SW480 (cell line): ENCODE results near the gene NPIPB8.
"Not testable (repeated sequence)": the region's sequence is repeated elsewhere in the genome, so short reads cannot be mapped to it uniquely, and the experiment has no call there.

ENCODE experiments used
- DNase-seq: peaks from one replicate; pipeline ENCODE4 v3.0.0-alpha.2; 2016; ENCODE audit warnings: low spot score

NPIPB8 gene

DNA sequence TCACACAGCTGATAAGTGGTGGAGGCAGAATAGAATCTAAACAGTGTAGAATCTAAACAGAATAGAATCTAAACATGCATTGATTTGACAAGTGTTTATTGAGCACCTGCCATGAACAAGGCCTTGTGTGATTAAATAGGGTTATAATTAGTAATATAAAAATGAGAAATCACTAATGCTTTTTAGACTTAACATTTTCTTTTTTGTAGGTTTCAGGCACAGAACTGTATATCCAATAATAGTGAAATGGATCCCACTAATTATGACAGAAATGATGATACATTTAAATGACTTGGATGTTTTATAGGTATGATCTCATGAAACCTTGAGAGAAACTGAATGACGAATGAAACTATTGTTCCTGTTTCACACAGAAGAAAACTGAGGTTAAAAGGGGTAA lies at the start of gene NPIPB8:
Gene NPIPB8, plus strand, starts transcription at position 301 of the 400 bp plus-strand sequence. CDS start 296 bp downstream, outside the sequence.
- DNase-seq, result not testable (repeated sequence)

DNA sequence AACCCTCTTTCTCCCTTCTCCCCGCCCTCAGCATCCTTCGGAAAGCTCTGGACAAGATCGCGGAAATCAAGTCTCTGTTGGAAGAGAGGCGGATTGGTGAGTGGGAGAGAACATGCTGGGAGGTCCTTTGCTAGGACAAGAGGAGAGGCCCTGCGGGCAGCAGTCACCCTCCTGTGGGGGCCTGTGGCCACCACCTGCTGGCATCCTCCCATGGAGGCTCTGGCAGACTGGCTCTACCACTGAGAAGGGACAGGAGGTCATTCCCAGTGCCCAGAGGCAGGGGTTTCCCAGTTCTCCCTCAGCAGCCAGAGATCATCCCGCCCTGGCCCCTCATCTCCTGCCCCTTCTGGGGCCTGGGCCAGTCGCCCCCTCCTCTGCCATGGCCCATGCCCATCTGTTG lies 48.8 kb upstream of the NPIPB8 start:
- no peak for DNase-seq

DNA sequence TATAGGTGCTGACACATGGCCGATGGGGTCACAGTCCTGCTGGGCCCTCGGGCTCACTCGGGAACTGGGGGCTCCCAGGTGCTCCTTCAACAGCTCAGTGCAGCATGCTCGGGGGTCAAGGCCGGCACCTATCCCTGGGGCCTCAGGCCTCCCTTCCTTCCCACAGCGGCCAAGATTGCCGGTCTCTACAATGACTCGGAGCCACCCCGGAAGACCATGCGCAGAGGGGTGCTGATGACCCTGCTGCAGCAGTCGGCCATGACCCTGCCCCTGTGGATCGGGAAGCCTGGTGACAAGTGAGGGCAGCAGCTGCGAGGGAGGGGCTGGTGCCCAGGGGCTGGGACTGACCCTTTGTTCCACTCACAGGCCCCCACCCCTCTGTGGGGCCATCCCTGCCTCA lies 47.9 kb upstream of the NPIPB8 start:
- DNase-seq, result no peak

DNA sequence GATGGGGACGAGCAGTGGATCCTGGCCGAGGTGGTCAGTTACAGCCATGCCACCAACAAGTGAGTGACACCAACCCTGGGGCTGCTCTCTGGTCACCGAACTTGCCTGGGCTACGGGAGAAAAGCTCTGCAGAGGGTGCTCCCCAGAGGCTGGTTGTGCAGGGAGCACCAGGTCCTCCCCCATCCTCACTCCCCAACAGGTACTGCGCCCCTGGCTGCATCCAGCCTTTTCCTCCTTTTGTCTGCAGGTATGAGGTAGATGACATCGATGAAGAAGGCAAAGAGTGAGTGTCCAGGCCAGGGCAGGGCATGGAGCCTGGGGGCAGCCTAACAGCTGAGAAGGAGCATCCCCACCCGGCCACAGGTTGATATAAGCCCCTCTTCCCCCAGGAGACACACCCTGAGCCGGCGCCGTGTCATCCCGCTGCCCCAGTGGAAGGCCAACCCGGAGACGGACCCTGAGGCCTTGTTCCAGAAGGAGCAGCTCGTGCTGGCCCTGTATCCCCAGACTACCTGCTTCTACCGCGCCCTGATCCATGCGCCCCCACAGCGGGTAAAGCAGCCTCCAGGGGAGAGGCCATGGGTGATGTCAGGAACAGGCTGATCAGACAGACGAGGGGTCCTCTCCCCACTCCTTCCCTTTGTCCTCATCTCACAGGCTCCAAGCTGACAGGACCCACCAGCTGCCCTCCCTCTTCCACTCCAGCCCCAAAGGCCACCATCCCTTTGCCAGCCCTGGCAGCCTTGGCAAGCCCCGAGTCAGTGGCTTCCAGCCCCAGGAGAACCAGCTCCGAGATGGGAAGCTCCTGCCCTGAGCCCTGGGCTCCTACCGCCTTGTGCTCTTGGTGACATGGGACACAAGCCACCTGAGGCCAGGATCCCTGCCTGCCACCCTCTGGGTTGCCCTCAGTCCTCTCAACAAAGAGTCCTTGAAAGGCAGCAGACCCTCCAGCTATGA lies 47.2 kb upstream of the NPIPB8 start:
- no peak for DNase-seq

DNA sequence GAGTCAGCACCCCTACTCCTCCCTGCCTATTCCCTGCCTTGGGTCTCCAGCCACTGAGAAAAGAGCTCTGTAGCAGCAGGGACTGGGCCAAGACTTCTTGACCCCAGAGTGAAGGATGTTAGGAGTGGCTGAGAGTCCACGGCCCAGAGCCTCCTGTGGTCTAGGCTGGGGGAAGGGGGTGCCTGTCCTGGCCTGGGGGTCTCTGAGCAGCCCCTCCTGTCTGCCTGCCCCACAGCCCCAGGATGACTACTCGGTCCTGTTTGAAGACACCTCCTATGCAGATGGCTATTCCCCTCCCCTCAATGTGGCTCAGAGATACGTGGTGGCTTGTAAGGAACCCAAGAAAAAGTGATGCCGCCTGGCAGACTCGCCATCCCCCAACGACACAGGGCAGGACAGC lies 46.5 kb upstream of the NPIPB8 start:
- DNase-seq, result no peak

DNA sequence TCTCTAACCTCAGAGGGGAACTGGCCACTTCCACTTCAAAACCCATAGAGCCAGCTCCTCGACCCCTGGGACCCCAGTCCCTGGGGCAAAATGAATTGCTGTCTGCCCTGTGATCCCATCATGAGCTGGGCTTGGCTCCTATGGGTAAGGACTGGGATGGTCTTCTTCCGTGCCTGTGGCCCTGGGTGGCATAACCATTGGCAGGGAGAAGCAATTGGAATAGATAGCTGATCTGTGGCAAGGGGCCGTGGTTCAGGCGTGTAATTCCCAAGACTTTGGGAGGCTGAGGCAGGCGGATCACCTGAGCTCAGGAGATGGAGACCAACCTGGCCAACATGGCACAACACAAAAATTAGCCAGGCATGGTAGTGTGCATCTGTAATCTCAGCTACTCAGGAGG lies 45.4 kb upstream of the NPIPB8 start:
- no peak for DNase-seq

DNA sequence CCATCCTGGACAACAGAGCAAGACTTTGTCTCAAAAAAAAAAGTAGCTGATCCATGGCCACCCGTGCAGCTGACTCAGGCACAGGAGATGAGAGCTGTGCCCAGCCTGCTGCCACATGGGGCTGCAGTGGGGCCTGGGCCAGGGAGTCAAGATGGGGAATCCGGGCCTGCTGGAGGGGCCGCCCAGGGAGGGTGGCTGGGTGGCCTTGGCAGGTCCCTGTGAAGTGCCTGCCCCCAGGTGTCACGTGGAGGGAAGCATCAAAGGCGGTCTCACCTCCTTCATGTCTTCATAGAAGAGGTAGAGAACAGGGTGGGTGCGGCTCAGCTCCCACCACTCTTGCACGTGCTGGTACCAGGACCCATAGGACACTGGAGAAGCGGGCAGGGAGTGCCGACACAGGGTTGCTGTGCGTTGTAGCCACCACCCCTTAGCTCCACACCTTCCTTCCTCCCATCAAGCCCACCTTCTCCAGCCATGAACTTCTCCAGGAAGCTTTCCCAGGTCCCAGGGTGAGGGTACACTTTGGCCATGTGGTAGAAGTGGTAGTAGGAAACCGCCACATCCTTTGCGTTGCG lies 44.8 kb upstream of the NPIPB8 start:
- DNase-seq, result no peak

DNA sequence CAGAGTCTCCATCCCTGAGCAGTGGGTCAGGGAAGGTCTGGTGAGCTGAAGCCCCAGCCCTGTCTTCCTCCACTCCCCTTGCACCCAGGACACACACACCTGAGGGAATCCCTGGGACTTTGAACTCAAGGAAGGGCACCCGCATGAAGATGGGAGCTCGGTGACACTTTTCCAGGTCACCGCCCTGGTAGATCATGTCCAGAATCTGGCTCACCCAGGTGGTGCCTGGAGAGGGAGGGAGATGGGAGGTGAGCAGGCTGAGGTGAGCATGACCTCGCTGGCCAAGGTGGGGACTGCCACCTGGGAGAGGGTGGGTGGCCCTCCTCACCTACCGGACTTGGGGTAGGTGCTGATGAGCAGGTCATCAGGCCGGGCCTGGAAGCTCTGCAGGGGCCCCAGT lies 42.4 kb upstream of the NPIPB8 start:
- DNase-seq, result not testable (repeated sequence)

DNA sequence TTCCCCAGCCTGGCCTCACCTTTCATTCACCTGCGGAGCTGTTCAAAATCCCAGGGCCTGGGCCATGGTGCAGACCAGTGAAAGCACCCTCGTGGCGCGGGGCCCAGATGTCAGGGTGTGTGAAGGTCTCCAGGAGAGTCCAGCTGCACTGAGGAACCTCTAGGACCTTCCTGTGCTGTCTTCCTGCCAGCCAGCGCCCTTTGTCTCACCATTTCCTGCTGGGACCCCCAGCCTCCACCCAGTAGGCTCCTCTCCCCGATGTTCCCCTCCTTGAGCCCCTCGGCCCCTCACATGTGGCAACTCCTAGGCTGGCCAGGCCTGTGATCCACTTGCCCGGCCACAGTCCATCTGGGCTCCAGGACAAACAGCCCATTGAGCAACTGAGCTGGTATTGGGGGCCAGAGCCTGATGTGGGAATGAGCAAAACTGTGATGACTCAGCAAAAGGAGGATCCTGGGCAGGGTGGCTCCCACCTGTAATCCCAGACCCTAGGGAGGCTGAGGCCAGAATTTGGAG lies 41.7 kb upstream of the NPIPB8 start:
- DNase-seq, result no peak

DNA sequence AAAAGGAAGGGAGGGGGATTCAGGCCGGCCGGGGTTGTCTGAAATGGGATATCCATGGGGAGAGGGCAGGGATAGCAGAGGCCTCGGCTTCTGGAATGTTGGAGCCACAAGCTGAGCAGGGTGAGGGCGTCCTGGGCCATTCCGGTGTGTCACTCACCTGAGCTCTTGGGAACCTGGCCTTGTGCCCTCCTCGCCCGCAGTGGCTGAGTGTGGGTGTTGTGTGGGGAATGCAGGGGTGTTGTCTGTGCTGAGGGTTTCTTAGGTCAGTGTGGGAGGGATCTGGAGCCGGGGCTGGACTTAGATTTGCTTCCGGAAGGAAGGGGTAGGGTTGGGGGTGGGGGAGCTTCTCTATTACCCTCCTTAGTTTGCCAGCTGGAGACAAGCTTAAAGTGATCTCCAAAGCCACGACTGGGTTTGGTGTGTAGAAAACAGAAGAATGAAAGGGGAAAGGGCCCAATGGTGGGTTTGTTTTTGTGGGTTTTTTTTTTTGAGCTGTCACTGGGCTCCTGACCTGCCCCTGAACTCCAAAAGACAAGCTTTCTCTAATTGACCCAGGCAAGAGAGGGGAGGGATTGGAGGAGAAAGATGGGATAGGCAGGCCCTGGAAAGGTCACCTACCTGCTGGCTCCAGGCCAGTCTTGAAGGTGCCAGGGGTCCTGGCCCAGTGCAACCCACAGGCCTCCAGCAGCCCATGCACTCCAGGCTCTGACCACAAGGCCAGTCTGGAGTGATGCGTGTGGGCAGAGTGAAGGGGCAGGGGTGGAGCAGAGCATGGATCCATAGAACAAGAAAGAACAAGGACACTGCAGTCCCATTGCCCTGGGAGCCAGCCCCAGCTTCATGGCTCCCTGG lies 40.8 kb upstream of the NPIPB8 start, which contains the start of gene SULT1A2:
Gene SULT1A2, minus strand, starts transcription at position 211 of the 852 bp plus-strand sequence. CDS start 1,120 bp downstream, outside the sequence.
- peak; percentile 85 for DNase-seq

DNA sequence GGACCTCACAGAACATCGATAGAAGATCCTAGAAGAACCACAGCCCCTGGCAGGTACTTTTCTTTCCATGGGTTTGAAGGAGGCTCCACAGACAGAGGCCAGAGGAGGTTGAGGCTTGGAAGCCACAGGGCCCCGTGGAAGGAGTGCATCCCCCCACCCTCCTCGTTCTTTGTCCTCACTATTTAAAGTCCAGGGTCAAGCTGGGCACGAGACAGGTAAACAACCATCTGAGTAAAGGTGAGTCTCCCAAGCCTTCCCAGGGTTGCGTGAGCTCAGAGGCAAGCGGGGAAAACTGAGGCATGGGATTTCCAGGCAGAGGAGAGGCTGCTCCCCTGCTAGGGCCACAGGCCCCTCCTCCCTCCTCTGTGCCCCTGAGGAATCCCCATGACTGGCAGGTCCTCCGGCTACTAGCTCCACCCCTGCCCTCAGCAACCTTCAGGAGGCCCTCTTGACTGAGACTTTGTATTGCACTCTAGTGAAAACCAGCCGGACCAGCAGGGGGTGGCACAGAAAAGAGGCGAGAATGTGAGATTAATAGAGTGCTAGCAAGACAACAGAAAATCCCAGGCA lies 40.1 kb upstream of the NPIPB8 start:
- peak; percentile 34 for DNase-seq

DNA sequence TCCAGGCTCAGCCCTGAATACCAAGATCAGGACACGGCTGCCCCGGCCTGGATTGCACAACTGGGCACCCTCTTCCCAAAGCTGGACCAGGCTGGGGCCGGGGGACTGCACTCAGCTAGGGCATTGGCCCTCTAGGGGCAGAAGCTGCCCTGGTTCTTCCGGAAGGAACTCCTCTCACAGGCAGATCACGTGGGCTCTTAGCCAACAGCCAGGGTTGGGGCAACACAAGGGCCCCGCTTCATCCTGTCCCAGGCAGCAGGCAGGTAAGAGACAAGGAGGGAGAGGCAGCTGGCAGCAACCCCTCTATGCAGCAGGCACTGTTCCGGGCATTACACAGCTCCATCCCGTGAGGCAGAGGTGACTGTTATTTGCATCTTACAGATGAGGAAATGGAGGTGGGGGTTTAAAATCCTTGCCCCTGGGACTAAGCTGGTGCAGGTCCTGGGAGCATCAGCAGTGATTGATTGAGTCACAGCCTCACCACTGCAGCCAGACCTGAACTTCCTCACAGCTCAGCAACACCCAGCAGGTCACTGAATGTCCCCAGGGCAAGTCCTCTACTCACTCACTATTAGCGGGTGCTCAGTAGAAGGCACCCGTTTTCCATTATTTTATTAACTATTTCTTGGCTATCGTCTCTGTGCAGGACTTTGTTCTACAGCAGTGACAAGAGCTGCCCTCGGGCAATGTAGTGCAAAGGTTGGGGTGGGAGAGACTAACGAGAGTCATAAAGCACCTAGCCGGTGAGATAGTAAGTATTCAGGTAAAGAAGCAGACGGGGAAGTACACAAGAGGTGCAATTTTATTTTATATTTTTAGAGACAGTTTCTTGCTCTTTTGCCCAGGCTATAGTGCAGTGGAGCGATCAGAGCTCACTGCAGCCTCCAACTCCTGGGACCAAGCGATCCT lies 38.2 kb upstream of the NPIPB8 start:
- DNase-seq, result not testable (repeated sequence)

DNA sequence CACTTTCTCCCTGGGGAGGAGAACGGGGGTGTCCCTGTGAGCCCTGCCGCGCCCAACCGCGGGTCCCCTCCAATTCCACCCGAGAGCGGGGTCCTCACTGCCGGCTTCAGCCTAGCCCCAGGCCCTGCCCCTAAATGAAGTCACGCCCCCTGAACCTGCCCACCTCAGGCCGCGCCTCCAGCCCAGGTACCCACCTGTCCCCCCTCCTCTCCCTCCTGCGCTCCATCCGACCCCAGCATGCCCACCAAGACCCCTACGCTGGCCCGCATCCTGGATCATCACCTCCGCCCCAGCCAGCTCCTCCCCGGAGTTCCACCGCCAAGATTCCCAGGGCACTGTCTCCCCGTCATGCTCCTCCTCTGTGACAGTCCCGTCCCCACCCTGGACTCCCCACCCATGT lies 36.9 kb upstream of the NPIPB8 start:
- DNase-seq, result not testable (repeated sequence)

DNA sequence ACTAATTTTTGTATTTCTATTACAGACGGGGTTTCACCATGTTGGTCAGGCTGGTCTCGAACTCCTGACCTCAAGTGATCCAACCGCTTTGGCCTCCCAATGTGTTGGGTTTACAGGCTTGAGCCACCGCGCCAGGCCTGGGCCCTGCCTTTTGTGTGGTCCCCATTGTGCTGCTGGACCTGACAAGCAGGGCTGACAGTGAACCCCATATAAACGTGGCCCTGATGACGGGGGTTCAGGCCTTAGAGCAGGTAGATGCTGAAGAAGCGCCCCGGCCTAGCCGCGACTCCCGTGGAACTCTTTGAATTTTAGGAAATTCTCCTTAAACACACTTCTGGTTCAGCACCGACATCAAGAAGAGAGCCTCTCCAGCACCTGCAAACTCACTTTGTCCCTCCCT lies 36.3 kb upstream of the NPIPB8 start:
- not testable (repeated sequence) for DNase-seq

DNA sequence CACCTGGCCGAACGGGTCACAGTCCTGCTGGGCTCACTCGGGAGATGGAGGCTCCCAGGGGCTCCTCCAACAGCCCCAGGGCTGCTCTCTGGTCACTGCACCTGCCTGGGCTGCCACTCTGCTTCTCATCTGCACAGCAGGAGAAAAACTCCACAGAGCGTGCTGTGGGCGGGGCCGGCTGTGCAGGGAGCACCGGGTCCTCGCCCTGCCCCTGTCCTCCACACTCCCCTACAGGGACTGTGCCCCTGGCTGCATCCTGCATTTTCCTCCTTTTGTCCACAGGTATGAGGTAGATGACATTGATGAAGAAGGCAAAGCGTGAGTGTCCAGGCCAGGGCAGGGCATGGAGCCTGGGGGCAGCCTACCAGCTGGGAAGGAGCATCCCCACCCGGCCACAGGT lies 35.8 kb upstream of the NPIPB8 start:
- not testable (repeated sequence) for DNase-seq

DNA sequence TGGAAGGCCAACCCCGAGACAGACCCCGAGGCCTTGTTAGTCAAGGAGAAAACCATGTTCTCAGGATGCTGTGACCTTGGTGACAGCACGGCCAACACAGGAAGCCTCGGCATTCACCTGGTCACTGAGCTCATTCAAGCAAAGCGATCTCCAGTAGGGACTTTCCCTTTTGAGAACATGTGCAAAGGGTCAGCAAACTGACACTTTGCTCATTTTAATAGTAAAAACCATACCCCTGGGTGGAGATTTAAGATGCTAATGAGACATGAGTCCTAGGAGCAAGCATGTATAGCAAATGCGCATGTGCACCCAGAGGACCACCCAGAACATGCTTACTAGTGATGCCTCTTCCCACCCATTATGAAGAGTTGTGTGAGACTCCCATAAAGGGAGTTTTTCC lies 35.3 kb upstream of the NPIPB8 start:
- DNase-seq, result no peak

DNA sequence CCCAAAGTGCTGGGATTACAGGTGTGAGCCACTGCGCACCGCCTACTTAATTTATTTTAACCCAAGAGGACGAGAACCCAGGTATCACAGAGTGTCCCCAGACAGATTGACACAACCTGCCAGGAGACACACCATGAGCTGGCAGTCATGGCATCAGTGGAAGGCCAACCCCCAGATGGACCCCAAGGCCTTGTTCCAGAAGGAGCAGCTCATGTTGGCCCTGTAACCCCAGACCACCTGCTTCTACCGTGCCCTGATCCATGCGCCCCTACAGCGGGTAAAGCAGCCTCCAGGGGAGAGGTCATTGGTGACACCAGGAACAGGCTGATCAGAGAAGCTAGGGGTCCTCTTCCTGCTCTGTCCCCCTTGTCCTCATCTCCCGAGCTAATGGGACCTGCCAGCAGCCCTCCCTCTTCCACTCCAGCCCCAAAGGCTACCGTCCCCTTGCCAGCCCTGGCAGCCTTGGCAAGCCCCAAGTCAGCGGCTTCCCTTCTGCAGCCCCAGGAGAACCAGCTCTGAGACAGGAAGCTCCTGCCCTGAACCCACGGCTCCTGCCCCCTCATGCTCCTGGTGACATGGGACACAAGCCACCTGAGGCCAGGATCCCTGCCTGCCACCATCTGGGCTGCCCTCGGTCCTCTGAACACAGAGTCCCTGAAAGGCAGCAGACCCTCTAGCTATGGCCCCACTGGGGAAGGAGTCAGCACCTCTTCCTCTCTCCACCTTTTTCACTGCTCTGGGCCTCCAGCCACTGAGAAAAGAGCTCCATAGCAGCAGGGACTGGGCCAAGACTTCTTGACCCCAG lies 34.3 kb upstream of the NPIPB8 start:
- no peak for DNase-seq

DNA sequence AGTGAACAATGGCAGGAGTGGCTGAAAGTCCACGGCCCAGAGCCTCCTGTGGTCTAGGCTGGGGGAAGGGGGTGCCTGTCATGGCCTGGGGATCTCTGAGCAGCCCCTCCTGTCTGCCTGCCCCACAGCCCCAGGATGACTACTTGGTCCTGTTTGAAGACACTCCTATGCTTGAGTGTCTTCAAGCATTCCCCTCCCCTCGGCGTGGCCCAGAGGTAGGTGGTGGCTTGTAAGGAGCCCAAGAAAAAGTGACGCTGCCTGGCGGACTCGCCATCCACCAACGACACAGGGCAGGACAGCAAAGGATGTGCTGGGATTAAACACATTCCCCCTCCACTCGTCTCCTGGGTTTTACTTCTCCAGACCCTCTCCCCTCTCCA lies 33.7 kb upstream of the NPIPB8 start:
- DNase-seq, result no peak

DNA sequence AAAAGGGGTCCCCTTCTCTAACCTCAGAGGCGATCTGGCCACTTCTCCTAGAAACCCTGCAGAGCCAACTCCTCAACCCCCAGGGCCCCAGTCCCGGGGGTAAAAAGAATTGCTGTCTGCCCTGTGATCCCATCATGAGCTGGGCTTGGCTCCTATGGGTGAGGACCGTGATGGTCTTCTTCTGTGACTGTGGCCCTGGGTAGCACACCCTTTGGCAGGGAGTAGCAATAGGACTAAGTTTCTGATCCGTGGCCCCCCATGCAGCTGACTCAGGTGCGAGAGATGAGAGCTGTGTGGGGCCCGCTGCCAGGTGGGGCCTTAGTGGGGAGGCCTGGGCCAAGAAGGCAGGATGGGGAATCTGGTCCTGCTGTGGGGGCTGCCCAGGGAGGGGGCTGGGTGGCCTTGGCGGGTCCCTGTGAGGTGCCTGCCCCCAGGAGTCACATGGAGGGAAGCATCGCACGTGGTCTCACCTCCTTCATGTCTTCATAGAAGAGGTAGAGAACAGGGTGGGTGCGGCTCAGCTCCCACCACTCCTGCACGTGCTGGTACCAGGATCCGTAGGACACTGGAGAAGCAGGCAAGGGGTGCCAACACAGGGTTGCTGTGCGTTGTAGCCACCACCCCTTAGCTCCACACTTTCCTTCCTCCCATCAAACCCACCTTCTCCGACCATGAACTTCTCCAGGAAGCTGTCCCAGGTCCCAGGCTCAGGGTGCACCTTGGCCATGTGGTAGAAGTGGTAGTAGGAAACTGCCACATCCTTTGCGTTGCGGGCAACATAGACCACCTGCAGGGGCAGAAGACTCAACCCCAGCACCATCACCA lies 31.4 kb upstream of the NPIPB8 start:
- DNase-seq, result no peak
